Immature natural killer cell (primary cell): ENCODE measurements around the gene DHODH. TPM values are rescaled to one million over a fixed set of nuclear protein-coding genes. Genes with fewer than 3 reads are reported as not detected.
A peak's percentile ranks its signal among the peaks of the same experiment; 100 is the strongest.
"Not testable (repeated sequence)": the region's sequence is repeated elsewhere in the genome, so short reads cannot be mapped to it uniquely, and the experiment has no call there.

Source experiments
- DNase-seq, 3 donors: peaks; one replicate each; pipeline ENCODE4 v3.0.0; 2022; ENCODE audit warnings: mixed read lengths in 1 of 3
- H3K27ac Mint-ChIP-seq, 6 donors: one replicate each; pipeline ENCODE4 v1.8.0; 2020; ENCODE audit warnings: mixed read lengths in 6 of 6, mild to moderate bottlenecking in 5 of 6, inconsistent platforms in 4 of 6, moderate library complexity in 3 of 6
- H3K27me3 Mint-ChIP-seq, 3 donors: one replicate each; pipeline ENCODE4 v1.8.0; 2020 to 2021; ENCODE audit warnings: low read depth in 3 of 3, mild to moderate bottlenecking in 3 of 3, mixed read lengths in 3 of 3, moderate library complexity in 3 of 3, inconsistent platforms in 1 of 3
- H3K36me3 Mint-ChIP-seq, 3 donors: one replicate each; pipeline ENCODE4 v1.8.0; 2020; ENCODE audit warnings: mixed read lengths in 3 of 3, inconsistent platforms in 2 of 3, mild to moderate bottlenecking in 2 of 3
- H3K4me1 Mint-ChIP-seq, 2 donors: one replicate each; pipeline ENCODE4 v1.8.0; 2020; ENCODE audit warnings: inconsistent platforms in 2 of 2, mild to moderate bottlenecking in 2 of 2, mixed read lengths in 2 of 2, moderate library complexity in 1 of 2
- H3K4me3 Mint-ChIP-seq, 5 donors: one replicate each; pipeline ENCODE4 v1.8.0; 2020; ENCODE audit warnings: mild to moderate bottlenecking in 5 of 5, mixed read lengths in 5 of 5, inconsistent platforms in 3 of 5, moderate library complexity in 3 of 5
- H3K9me3 Mint-ChIP-seq, 6 donors: one replicate each; pipeline ENCODE4 v1.8.0; 2020; ENCODE audit warnings: mild to moderate bottlenecking in 6 of 6, mixed read lengths in 6 of 6, inconsistent platforms in 4 of 6, moderate library complexity in 3 of 6
- polyA plus RNA-seq, 3 donors: library from polyadenylated mRNA; unstranded; fragments of 300-500 nt; fragmentation: Illumina TruSeq; gene quantifications; one replicate each; pipeline ENCODE4 v1.2.3, GENCODE V29; 2021

The DHODH gene
- polyA plus RNA-seq, 3 donors from 2014 or later: 0.34 to 7.2 (median 5.9) TPM

DNA sequence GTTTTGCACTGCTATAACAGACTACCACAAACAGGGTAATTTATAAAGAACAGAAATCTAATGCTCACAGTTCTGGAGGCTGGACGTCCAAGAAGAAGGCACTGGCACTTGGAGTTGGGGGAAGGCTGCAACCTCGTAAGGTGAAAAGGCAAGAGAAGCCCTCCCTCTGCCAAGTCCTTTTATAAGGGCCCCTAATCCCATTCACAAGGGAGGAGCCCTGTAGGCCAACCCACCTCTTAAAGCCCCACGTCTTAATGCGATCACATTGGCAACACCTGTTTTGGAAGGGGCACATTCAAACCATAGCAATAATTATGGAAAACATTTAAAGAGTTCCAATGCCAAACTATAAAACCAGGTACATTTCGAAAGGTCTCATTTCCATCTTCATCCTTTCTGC, 13.5 kb upstream of the DHODH start:
- H3K9me3 Mint-ChIP-seq: peaks cover 0 to 1% (median 0%) of the 10 kb centered on the region in 6 donors
- H3K27me3 Mint-ChIP-seq: peaks cover 4 to 10% (median 6%) of the 10 kb centered on the region in 3 donors
- H3K4me3 Mint-ChIP-seq: no peak overlapping the region
- H3K4me1 Mint-ChIP-seq: no peaks in the 10 kb centered on the region
- no peak for DNase-seq
- no peaks in the 10 kb centered on the region for H3K36me3 Mint-ChIP-seq
- H3K27ac Mint-ChIP-seq: no peak overlapping the region

DNA sequence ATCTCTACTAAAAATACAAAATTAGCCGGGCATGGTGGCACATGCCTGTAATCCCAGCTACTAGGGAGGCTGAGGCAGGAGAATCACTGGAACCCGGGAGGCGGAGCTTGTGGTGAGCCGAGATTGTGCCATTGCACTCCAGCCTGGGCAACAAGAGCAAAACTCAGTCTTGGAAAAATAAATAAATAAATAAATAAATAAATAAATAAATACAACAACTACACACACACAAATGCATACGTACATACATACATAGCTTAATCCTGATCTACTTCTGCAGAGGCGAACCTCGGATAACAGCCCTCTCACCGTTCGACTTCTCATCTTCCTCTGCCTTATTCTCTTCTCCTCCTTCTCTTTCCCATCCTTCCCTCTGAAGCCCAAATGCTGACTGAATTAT, 11.0 kb upstream of the DHODH start:
- H3K27ac Mint-ChIP-seq, DNase-seq, H3K4me3 Mint-ChIP-seq, H3K27me3 Mint-ChIP-seq, H3K36me3 Mint-ChIP-seq, H3K9me3 Mint-ChIP-seq, H3K4me1 Mint-ChIP-seq: not testable (repeated sequence)

DNA sequence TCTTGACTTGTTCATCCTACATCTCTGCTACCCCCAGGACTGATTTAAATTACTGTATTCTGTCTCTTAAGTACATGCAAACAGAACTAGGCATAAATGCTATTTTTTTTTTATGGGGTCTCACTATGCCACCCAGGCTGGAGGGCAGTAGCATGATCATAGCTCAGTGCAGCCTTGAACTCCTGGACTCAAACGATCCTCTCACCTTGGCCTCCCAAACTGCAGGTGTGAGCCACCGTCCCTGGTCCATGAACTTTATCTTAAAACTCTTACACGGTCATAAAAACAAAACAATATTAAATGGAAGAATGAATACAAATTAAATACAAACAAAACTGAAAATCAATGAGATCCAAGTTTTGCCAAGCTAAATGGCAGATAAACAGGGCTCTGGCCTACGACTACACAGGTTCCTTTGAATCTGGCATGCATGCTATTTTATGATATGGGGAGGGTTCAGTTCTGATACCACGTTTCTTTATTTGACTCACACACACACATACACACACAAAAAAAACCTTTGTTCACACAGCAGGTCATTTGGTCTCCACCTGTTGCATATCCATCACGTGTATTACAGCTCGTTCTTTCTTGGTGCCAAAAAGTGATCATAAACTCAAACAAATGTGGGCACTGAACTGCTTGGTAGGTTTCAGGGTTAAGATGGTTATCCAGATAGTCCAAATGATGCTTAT, 7.2 kb upstream of the DHODH start:
- no peak for DNase-seq
- Mint-ChIP-seq H3K27me3 (peaks cover 3 to 9% (median 4%) of the 10 kb centered on the region in 3 donors), H3K9me3 (no peaks in the 10 kb centered on the region), H3K4me3 (no peak overlapping the region), H3K4me1 (no peaks in the 10 kb centered on the region), H3K36me3 (no peaks in the 10 kb centered on the region), H3K27ac (no peak overlapping the region)

DNA sequence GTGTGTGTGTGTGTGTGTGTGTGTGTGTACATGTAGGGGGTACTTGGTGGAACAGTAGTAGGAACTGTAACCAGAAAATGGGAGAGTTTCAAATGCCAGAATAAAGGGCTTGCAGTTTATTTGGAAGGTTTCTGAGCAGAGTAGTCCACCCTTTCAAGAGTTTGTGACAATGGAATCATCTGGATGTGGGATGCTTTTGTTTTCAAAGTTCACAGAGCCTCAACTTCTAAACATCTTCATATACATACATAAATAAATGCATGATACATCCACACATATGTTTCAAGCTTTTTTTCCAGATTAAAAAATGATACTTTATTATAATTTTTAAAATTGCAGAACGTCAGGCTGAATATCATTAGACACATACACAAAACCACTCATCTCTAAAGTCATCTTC, 5.9 kb upstream of the DHODH start:
- Mint-ChIP-seq H3K36me3 (no peaks in the 10 kb centered on the region), H3K4me1 (peaks cover 0 to 2% of the 10 kb centered on the region in 2 donors), H3K27me3 (peaks cover 0 to 5% (median 3%) of the 10 kb centered on the region in 3 donors), H3K9me3 (no peaks in the 10 kb centered on the region), H3K27ac (no peak overlapping the region), H3K4me3 (no peak overlapping the region)
- no peak for DNase-seq

DNA sequence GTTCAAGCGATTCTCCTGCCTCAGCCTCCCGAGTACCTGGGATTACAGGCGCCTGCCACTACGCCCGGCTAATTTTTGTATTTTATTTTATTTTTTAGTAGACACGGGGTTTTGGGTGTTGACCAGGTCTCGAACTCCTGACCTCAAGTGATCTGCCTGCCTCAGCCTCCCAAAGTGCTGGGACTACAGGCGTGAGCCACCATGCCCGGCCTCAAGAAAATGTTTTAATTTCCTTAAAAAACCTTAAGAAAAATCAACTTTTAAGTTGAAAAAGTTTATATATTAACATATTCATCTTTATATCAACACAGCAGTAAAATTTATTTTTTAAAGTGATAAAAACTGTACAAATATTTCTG, 500 bp upstream of the DHODH start:
- H3K27ac Mint-ChIP-seq: peak overlapping the region in 4 of 6 donors; percentile 69 to 93 (median 82)
- not testable (repeated sequence) for H3K9me3 Mint-ChIP-seq, H3K36me3 Mint-ChIP-seq, DNase-seq, H3K27me3 Mint-ChIP-seq
- peaks cover 16 to 29% of the 10 kb centered on the region in 2 donors for H3K4me1 Mint-ChIP-seq
- H3K4me3 Mint-ChIP-seq: peak overlapping the region; percentile 95 to 100 (median 97)

DNA sequence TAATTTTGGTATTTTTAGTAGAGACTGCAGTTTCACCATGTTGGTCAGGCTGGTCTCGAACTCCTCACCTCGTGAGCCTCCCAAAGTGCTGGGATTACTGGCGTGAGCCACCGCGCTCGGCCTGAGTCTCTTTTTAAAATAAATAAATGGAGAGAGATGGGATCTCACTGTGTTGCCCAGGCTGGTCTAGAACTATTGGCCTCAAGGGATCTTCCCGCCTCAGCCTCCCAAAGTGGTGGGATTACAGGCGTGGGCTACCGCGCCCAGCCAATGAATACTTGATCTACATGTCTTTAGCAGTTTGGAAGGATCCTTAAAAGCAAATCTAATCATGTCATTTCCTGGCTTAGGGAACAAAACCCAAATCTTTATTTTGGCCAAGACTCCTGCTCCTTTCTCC, 1.2 kb downstream of the DHODH start:
- DNase-seq: no peak
- Mint-ChIP-seq H3K4me3 (peak overlapping the region; percentile 42 to 78 (median 75)), H3K27me3 (peaks cover 4 to 6% (median 4%) of the 10 kb centered on the region in 3 donors), H3K36me3 (peaks cover 0 to 5% (median 0%) of the 10 kb centered on the region in 3 donors), H3K4me1 (peaks cover 16 to 43% of the 10 kb centered on the region in 2 donors), H3K9me3 (no peaks in the 10 kb centered on the region), H3K27ac (peak overlapping the region in 1 of 6 donors; percentile 66)

DNA sequence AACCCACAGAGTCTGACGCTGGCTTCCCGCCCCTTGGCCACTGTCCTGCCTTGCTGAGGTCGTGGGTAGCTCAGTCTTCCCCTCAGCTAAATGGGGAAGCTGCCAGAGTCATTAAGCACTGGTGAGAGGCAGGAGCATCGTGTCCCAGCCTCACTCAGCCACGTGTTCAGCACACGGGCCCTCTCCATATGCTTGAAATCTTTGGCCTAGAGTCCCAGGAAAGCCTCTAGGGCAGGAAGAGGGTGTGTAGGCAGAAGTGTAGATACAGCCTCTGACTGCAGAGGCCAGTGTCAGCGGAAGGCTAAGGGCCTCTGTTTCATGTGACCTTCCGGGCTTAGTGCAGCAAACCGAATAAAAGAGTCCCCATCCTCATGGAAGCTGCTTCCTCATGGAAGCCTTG, 4.1 kb downstream of the DHODH start:
- Mint-ChIP-seq H3K9me3 (no peaks in the 10 kb centered on the region), H3K36me3 (peaks cover 0 to 15% (median 11%) of the 10 kb centered on the region in 3 donors), H3K4me1 (peaks cover 14 to 44% of the 10 kb centered on the region in 2 donors), H3K27me3 (peaks cover 4 to 6% (median 6%) of the 10 kb centered on the region in 3 donors), H3K27ac (peak overlapping the region in 3 of 6 donors; percentile 8 to 61 (median 9)), H3K4me3 (no peak overlapping the region)
- no peak for DNase-seq

DNA sequence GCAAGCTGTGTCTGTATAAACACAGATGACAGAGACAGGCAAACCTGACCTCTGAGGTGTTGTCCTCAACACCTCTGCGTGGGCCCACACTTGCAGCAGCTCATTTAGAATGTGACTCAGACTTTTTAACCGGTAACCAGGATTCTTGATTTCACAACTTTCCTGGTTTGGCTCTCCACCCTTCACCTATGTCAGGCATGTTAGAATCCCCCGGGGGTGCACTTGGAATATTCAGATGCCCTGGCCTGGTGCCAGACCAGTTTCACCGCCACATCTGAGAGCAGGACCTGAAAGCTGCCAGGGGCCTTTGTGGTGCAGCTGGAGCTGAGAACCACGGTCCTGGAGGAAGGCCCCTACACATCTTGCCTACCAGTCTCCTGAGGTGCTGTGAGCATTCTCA, 4.8 kb downstream of the DHODH start:
- Mint-ChIP-seq H3K9me3 (no peaks in the 10 kb centered on the region), H3K4me3 (no peak overlapping the region), H3K4me1 (peaks cover 12 to 43% of the 10 kb centered on the region in 2 donors), H3K36me3 (peaks cover 3 to 15% (median 14%) of the 10 kb centered on the region in 3 donors), H3K27me3 (peaks cover 2 to 5% (median 4%) of the 10 kb centered on the region in 3 donors), H3K27ac (peak overlapping the region in 3 of 6 donors; percentile 40 to 81 (median 61))
- DNase-seq: peak in 1 of 3 donors; percentile 7

DNA sequence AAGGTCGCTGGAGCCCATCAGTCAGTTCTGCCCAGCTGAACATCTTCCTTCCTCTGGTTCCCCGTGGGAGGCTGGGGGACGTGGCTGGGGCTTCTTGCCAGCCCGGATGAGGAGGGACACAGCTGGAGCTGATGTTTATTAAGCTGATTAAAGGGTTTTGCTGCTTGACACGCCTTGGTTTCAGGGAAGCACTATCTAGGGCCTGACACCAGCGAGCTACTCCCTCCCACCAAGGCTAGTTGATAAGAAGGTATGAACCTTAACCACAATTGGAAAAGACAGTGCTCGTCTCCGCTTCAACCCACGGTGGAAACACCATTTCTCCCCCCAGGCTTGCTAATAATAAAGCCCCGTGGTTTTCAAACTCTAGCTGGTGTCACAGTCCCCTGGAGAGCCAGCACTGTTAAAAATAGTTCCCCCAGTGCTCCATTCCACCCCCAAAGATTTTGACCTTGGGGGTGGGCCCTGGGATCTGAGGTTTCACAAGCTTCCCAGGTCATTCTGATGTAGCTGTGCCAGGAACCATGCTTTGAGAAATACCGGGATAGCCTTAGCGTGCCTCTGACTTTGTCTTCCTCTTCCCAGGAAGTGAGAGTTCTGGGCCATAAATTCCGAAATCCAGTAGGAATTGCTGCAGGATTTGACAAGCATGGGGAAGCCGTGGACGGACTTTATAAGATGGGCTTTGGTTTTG, 5.5 kb downstream of the DHODH start:
- Mint-ChIP-seq H3K36me3 (peaks cover 3 to 19% (median 14%) of the 10 kb centered on the region in 3 donors), H3K4me1 (peaks cover 7 to 36% of the 10 kb centered on the region in 2 donors), H3K9me3 (no peaks in the 10 kb centered on the region), H3K4me3 (no peak overlapping the region), H3K27me3 (peaks cover 0 to 3% (median 0%) of the 10 kb centered on the region in 3 donors), H3K27ac (peak overlapping the region in 3 of 6 donors; percentile 20 to 81 (median 40))
- no peak for DNase-seq

DNA sequence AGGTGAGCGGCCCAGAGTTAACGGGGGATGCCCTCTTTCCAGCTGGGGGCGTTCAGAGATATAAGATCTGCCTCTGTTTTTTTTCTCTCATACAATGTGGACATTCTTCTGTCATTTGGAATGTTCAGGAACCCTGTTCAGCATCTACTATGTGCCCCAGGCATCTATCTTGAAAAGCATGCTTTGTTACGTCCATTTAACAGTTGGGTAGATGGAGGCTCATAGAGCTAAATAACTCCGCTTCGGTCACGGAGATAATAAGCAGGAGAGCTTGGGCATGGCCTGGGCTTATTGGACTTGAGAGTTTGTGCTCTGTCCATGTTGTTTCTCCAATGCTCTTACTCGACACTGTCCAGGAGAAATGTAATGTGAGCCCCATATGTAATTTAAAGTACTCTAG, 6.1 kb downstream of the DHODH start:
- H3K4me1 Mint-ChIP-seq: peaks cover 6 to 34% of the 10 kb centered on the region in 2 donors
- peaks cover 0 to 3% (median 0%) of the 10 kb centered on the region in 3 donors for H3K27me3 Mint-ChIP-seq
- peaks cover 3 to 19% (median 19%) of the 10 kb centered on the region in 3 donors for H3K36me3 Mint-ChIP-seq
- H3K4me3 Mint-ChIP-seq: no peak overlapping the region
- DNase-seq: no peak
- no peaks in the 10 kb centered on the region for H3K9me3 Mint-ChIP-seq
- no peak overlapping the region for H3K27ac Mint-ChIP-seq

DNA sequence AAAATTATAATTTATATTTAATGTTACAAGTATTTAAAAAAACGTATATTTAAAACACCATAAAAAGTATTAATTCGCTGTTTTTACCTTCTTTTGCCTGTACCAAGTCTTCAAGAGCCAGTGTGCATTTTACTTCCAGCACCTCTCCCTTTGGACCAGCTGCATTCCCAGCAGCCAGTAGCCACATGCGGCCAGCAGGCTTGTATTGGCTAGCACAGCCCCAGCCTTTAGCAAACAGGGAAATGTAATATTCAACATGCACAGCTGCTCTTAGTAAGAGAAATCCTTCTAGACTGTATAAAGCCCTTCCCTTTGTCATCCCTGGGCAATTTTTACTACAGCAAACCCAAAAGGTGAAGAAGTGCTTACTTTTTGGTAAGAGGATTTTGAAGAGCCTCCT, 6.6 kb downstream of the DHODH start:
- Mint-ChIP-seq H3K4me1 (peaks cover 4 to 30% of the 10 kb centered on the region in 2 donors), H3K4me3 (no peak overlapping the region), H3K36me3 (peaks cover 3 to 19% (median 19%) of the 10 kb centered on the region in 3 donors), H3K9me3 (no peaks in the 10 kb centered on the region), H3K27ac (no peak overlapping the region), H3K27me3 (peaks cover 0 to 3% (median 0%) of the 10 kb centered on the region in 3 donors)
- no peak for DNase-seq

DNA sequence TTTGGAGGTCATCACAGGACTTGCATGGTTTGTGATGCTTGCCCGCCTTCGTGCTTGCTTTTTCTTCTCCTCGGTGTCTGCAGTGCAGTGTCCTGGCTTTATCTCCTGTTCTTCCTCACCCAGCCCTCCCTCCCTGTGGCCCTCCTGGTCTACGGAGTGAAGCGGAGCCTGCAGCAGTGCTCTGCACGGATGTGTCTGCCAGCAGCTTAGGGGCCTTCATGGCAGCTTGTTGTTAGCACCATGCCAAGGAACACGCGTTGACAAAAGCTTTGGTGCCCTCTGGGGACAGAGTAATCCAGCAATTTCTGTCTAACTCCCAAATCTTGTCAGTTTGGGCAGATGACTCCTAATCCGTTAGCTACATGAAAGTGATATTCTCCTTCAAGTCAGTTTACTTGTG, 9.9 kb downstream of the DHODH start:
- H3K4me1 Mint-ChIP-seq: peaks cover 0 to 10% of the 10 kb centered on the region in 2 donors
- peaks cover 3 to 22% (median 22%) of the 10 kb centered on the region in 3 donors for H3K36me3 Mint-ChIP-seq
- H3K27ac Mint-ChIP-seq: no peak overlapping the region
- peaks cover 0 to 3% (median 2%) of the 10 kb centered on the region in 3 donors for H3K27me3 Mint-ChIP-seq
- H3K4me3 Mint-ChIP-seq: no peak overlapping the region
- no peak for DNase-seq
- H3K9me3 Mint-ChIP-seq: no peaks in the 10 kb centered on the region

DNA sequence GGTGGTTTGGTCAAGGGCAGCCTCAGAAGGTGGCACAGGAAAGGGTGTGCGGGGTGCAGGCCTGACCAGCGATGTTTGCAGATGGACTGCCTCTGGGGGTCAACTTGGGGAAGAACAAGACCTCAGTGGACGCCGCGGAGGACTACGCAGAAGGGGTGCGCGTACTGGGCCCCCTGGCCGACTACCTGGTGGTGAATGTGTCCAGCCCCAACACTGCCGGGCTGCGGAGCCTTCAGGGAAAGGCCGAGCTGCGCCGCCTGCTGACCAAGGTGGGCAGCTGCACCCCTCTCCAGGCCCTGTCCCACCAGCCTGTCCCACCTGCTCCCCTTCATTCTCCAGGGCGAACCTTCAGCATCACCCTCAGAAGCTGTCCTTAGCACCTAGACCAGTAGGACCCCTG, 12.5 kb downstream of the DHODH start:
- Mint-ChIP-seq H3K4me1 (no peaks in the 10 kb centered on the region), H3K27ac (no peak overlapping the region), H3K9me3 (no peaks in the 10 kb centered on the region), H3K27me3 (peaks cover 0 to 2% (median 0%) of the 10 kb centered on the region in 3 donors), H3K4me3 (no peak overlapping the region), H3K36me3 (peaks cover 9 to 30% (median 23%) of the 10 kb centered on the region in 3 donors)
- DNase-seq: no peak

DNA sequence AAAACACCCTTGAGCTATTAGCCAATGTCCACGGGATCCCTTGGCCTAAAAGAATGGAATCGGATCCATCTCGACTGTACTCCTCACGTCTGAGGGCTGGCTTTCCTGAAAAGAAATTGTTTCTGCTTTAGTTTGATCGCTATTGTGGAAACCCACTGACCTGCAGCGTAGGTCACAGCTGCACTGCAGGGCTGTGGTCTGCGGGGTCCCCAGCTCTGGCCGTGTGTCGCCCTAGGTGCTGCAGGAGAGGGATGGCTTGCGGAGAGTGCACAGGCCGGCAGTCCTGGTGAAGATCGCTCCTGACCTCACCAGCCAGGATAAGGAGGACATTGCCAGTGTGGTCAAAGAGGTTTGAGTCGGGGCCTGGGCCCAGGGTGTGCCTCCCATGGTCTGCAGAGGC, 13.6 kb downstream of the DHODH start:
- DNase-seq: no peak
- Mint-ChIP-seq H3K36me3 (peaks cover 9 to 22% (median 18%) of the 10 kb centered on the region in 3 donors), H3K9me3 (no peaks in the 10 kb centered on the region), H3K27ac (no peak overlapping the region), H3K27me3 (peaks cover 0 to 2% (median 0%) of the 10 kb centered on the region in 3 donors), H3K4me1 (no peaks in the 10 kb centered on the region), H3K4me3 (no peak overlapping the region)
